Globus pallidus (tissue), 1 donor: ENCODE measurements around the gene FAM210B.
"Not testable (repeated sequence)": the region's sequence is repeated elsewhere in the genome, so short reads cannot be mapped to it uniquely, and the experiment has no call there.

Experiments used
- DNase-seq: peaks from one replicate; pipeline ENCODE4 v3.0.0-alpha.2; 2015; ENCODE audit warnings: low spot score

Gene FAM210B, protein sequence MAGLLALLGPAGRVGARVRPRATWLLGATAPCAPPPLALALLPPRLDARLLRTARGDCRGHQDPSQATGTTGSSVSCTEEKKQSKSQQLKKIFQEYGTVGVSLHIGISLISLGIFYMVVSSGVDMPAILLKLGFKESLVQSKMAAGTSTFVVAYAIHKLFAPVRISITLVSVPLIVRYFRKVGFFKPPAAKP

GRCh38 chr20:56358600-56359211 lies at the start of gene FAM210B:
TSS of gene FAM210B (plus strand) at chr20:56358974. CDS start at chr20:56359006, 32 bp downstream.
- peak; percentile 93 for DNase-seq

GRCh38 chr20:56316051-56316450 lies 42.7 kb upstream of the FAM210B start:
- DNase-seq, result no peak

DNA sequence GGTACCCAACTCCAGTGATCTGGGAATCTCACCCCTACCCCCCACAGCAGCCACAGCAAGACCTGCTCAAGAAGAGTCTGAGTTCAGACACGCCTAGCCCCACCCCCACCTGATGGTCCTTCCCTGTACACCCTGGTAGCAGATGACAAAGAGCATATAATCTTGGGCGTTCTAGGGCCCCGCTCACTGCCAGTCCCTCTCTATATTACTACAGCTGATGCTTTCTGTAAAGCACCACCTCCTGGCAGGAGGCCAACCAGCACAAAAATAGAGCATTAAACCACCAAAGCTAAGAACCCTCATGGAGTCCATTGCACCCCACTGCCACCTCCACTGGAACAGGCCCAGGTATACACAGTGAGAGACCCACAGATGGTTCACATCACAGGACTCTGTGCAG lies 42.3 kb upstream of the FAM210B start:
- DNase-seq, result no peak

DNA sequence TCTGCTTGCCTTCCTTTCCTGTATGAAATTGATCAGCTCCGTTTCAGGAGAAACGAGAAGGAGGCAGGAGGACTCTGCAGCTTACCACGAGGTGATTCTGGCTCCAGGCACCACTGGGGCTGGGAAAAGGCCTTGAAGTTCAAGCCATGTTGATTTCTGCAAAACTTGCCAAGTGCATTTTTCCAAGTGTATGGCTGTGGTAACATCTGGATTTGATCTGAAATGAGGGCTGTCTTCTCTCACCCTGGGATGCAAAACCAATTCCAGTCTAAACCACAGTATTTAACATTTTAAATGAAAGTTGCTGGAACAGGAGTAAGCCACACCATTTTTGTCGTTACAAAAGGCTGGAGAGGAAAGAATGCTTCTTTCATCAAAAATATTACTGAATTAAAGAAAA lies 36.1 kb upstream of the FAM210B start:
- no peak for DNase-seq

DNA sequence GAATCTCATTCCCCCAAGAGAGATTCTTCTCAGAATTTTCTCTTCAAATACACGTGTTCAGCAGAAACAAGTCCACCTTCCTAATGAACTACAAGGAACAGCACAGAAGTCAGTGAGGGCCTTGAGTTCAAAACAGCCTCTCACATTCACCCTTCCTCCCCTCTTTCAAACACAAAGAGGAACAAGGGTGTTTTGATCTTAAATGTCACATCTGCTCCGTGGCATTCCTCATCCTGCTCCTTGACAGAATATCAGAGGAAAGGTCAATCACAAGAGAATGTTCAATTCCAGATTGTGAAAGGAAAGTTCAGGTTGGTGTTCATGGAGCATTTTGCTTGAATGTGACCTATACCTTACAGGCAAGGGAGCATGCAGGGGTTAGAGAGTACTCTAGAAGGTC lies 35.6 kb upstream of the FAM210B start:
- no peak for DNase-seq

GRCh38 chr20:56323656-56324055 lies 35.1 kb upstream of the FAM210B start:
- no peak for DNase-seq

- no peak for DNase-seq
These were observed 34.0 kb upstream of the FAM210B start for GRCh38 chr20:56324806-56325205.

DNA sequence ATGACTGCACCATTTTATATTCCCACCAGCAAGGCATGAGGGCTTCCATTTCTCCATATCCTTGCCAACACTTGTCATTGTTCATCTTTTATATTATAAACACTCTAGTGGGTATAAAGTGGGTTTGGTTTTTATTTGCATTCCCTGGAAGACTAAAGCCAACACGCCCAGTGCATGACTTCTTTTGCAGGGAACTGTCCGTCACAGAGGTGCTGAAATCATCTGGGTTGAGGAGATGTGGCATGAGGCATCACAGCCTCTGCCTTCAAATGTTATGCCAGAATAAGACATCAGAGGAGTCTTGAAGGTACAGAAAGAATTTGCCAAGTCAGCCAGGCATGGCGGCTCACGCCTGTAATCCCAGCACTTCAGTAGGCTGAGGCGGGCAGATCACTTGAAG lies 29.9 kb upstream of the FAM210B start:
- no peak for DNase-seq

- not testable (repeated sequence) for DNase-seq
These were observed 22.1 kb upstream of the FAM210B start for GRCh38 chr20:56336709-56337108.

DNA sequence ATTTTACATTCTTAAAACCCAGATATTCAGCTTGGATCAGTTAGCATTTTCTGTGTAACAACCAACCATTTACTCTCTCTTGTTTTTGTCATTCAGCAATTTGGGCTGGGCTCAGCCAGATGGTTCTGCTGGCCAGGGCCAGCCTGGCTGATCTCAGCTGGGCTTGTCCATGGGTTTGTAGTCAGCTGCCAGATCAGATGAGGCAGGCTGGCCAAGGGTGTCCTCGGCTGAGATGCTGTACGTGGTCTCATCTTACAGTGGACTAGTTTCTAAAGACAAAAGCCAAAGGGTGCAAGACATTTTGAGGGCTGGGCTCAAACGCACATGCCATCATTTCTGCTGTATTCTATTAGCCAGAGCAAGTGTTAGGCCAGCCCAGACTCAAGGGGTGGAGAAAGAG lies 16.0 kb upstream of the FAM210B start:
- DNase-seq, result no peak

DNA sequence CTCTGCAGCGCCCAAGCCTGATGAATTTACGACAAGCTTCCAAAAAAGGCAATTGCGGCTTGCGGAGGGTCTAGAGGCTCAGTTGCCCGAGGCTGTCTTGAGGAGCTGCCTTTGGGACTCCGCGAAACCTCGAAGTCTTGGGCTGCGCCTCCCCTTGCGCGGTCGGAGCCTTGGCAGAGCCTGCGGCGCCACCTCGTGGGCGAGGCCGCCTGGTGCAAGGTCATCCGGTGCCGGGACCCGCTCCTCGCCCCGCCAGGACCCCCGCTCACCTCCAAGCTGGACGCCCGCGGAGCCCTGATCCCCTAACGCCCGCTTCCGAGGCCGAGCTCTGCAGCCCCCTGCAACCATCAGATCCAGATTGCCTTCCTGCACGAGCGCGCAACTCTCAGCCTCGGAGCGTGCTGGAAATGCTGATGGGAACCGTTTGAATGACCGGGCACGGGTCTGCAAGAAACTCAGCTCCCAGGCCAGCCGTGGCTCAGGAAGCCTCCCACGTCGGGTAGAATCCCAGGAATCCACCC lies 14.9 kb upstream of the FAM210B start:
- peak; percentile 24 for DNase-seq

GRCh38 chr20:56345911-56346310 lies 12.9 kb upstream of the FAM210B start:
- no peak for DNase-seq

DNA sequence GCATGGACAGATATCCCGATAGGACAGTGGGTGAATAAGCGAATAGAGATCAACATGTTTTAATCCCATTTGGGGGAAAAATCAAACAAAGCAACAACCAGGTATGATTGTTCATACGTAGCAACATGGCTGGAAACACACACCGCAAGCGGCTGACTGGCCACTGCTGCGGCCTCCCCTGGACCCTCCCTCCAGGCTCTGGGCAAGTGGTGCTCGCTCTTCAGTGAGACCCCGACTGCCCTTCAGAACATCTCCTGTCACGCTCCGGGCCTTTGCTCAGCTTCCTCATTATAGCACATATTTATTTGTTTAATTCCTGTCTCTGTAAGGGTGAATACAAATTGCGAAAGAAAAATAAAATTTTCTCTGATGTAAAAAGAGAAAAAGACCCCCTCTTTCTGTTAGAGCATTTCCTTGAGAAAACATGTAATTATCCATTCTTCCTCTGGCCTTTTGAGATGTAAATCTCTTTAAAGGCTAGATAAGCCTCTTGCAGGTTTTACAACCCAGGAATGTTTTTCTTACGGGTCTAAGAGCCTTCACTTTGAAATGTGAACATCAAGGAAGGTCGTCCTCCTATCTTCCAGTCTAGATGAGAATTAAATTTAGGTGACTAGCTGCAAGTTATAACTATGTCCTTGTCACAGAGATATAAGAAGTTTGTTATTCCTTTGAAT lies 11.0 kb upstream of the FAM210B start:
- DNase-seq, result no peak

DNA sequence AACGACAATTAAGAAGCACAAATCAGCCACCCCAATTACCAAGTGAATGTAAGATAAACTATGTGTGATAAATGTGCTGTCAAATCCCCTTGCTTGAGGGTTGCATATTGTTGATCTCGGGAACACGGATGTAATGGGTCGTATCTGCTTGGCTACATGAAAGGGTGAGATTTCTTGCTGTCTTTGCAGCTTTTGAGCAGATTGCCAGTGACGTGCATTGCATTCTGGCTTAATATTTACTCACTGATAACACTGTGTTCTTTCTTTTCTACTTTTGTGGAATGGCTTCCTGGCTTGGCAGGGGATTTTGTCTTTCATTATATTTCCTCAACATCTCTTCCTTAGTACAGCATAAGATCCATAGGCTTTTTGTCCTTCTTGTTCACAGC lies 10.5 kb upstream of the FAM210B start:
- DNase-seq, result no peak

DNA sequence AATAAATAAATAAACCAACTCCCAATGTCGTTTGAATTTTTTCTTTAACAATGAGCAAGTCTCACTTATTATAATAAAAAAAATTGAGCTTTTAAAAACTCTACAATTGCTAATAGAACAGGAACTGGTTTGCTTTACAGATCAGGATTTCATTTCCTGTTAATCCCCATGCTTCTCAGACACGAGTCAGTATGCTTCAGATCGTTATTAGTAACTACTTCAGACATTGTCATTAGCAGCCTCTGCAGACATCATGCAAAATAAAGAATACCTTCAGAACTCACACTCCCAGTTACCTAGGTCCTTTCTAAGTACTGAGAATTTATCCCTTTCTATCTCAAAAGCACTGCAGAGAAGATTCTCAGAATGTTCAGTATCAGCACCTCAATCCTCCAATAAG lies 10.0 kb upstream of the FAM210B start:
- DNase-seq, result no peak

DNA sequence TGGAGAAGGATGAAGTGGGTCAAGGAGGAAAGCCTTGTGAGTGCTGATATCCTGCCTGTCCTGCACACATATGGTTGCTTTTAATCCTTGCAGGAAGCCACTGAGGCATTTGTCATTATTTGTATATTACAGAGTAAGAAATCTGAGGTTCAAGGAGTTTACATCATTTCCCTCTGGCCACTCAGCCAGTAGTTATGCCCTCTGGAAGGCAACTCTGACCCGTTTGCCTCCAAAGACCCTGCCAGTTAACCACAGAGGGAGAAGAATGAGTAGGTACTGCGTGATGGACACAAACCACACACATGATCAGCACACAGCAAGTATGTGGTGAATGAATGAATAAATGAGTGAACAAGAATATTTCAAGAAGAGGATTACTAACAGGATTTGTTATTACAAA lies 7.9 kb upstream of the FAM210B start:
- no peak for DNase-seq

GRCh38 chr20:56352345-56353055 lies 6.3 kb upstream of the FAM210B start:
- no peak for DNase-seq

DNA sequence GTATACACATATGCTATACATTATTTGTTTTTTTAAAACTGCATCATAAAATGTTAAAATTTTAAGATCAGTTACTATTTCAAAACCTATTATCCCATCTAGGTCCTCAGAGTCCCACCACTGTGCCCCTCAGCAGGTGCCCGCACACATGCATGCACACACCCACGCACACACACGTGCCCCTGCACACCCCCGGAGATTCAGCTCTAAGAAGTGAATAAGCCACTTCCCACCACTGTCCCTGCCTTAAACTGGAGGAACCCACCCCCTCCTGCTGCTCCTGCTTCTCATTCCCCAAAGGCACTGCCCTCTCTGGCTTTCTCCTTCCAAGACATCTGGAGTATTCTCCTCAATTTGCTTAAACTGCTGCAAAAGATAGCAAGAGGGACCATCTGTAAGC lies 5.4 kb upstream of the FAM210B start:
- no peak for DNase-seq

DNA sequence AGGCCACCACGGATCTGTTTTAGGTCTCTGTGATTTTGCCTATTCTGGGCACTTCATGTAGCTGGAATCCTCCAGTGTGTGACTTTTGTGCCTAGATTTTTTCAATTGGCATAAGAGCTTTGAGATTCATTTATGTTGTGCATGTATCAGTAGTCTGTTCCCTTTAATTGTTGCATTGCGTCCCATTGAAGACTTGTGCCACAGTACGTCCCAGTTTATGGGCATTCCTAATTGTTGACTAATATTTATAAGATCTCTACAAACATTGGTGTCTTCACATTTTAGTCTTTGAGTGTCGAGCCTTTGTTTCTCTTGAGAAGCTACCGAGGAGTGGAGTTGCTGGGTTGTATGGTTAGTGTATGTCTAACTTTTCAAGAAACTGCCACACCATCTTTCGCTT lies 704 bp upstream of the FAM210B start:
- no peak for DNase-seq

DNA sequence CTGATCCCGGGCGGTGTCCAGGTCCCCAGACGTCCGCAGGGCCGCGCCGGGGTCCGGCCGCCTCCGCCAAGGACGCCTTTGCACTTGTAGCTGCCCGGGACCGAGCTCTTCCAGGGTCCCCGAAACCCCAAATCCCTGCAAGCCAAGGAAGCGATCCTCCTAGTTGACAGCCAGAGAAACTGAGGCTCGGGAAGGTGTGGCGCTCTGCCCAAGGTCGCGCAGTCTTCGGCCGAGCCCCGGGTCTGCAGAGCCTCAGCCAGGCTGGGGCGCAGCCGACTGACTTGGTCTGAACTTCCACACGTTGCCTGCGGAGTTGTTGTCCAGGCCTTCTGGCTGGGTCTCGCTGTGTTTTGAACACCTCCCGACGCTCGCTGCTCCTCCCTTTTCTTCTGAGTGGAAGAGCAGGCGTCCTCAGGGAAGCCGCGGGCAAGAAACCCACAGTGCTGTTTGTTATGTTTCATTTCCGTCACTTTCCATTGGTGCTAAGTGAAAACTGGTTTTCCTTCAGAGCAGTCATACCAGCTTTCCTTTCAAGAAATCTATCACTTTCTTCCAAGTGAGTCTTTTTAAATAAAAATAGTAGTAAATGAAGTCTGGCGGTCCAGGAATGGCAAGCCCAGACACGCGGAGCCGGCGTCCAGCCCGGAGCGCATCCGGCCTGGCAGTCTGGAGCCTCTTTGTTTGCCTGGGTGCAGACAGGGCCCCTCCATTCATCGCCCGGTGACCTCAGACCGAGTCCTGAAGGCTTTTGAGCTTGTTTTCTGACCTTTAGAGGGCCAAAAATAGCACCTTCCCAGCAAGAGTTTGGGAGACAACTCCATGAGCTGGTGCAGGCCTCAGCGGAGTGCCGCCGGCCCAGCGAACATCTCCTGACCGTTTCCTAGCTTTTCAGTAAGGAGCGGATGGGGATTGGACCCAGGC lies 698 bp downstream of the FAM210B start:
- DNase-seq, result peak; percentile 65

DNA sequence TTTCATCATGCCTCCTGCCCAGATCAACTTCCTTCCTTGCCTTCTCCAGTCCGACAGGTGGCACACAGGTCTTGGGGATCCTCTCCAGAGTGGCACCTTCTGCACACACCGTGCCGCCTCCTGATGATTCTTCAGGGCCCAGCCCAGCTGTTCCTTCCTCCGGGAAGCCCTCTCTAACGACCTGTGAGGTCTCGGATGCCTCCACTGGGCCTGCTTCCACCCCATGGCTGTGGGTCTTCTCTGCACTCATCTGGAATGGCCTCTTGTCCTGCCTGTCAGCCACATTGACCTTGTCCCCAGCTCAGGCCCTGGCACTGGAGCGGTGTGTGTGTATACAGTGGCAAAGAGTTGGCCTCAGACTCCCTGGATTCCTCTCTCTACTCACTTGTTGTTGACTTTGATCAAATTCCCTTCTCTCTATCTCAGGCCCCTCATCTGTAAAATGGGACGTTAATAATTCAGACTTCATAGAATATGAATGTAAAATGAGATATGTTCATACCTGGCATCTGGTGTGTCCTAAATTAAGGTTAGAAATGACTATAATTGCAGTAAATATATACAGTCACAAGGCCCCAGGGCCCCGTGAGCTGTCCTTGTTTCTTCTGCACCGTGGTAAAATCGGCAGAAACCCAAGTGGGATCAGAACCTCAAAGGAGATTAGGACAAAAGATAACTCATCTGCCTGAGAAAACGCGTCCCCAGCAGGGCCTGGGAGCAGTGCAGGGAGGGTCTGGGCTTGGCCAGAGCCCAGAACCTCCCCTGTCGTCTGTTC lies 1.5 kb downstream of the FAM210B start:
- no peak for DNase-seq
